ENCODE measurements around the gene PRUNE2.

- TF ChIP-seq CTCF (optimal IDR thresholded peaks at IDR 0.05 in 1 of 3, IDR thresholded peaks at IDR 0.05 in 1 of 3, conservative IDR thresholded peaks at IDR 0.05 in 1 of 3; ENCODE audit: extremely low read depth in 1 of 3, insufficient read depth in 2 of 3, low read length in 3 of 3) = no peak
- TF ChIP-seq EZH2 (IDR thresholded peaks at IDR 0.05; ENCODE audit: low read length) = no peak
These were observed 250.8 kb downstream of the PRUNE2 start for GRCh38 chr9:76655121-76655541.

All from keratinocyte (primary cell).